Chondrocyte (in vitro differentiated cells): Measurements from ENCODE around the gene MTCH1. TPM values are rescaled to one million over a fixed set of nuclear protein-coding genes. Genes with fewer than 3 reads are reported as not detected.
"Not testable (repeated sequence)": the region's sequence is repeated elsewhere in the genome, so short reads cannot be mapped to it uniquely, and the experiment has no call there.

Experiments used
- DNase-seq: peaks from one replicate; pipeline ENCODE4 v3.0.0; 2021; ENCODE audit warnings: mixed read lengths, low spot score
- H3K27ac Mint-ChIP-seq: one replicate; pipeline ENCODE4 v1.8.0; 2021; ENCODE audit warnings: mild to moderate bottlenecking, moderate library complexity, mixed read lengths; ENCODE audit not compliant: unreplicated experiment
- H3K27me3 Mint-ChIP-seq: 2 replicates; pipeline ENCODE4 v1.8.0; 2021; ENCODE audit warnings: low read depth, mixed read lengths
- H3K36me3 Mint-ChIP-seq: 2 replicates; pipeline ENCODE4 v1.8.0; 2021; ENCODE audit warnings: low read depth, mixed read lengths
- H3K4me1 Mint-ChIP-seq: 2 replicates; pipeline ENCODE4 v1.8.0; 2021; ENCODE audit warnings: low read depth, mild to moderate bottlenecking, mixed read lengths
- H3K4me3 Mint-ChIP-seq: one replicate; pipeline ENCODE4 v1.8.0; 2021; ENCODE audit warnings: mild to moderate bottlenecking, moderate library complexity, mixed read lengths; ENCODE audit not compliant: unreplicated experiment
- H3K9me3 Mint-ChIP-seq: 2 replicates; pipeline ENCODE4 v1.8.0; 2021; ENCODE audit warnings: low read depth, mixed read lengths
- CTCF ChIP-seq: fragments of 200-600 bp; sonication (generic); IDR thresholded peaks from 2 replicates; pipeline ENCODE4 v1.5.0; 2021; ENCODE audit warnings: antibody characterized with exemption, mild to moderate bottlenecking, moderate library complexity
- total RNA-seq: library from RNA; stranded (reverse); gene quantifications from 3 replicates; pipeline ENCODE4 v1.2.1, GENCODE V29; 2021

MTCH1 gene
- total RNA-seq, 1 donor from 2014 or later, result 188 TPM

GRCh38 chr6:36940027-36940426 is 46.0 kb downstream of the MTCH1 start:
- no peak overlapping the region for H3K27ac Mint-ChIP-seq
- DNase-seq, result no peak
- H3K9me3 Mint-ChIP-seq, result no peaks in the 10 kb centered on the region
- no peaks in the 10 kb centered on the region for H3K36me3 Mint-ChIP-seq
- no peak for TF ChIP-seq CTCF
- H3K4me1 Mint-ChIP-seq, result peaks cover 40% of the 10 kb centered on the region
- H3K27me3 Mint-ChIP-seq, result peaks cover 1% of the 10 kb centered on the region
- no peak overlapping the region for H3K4me3 Mint-ChIP-seq

- Mint-ChIP-seq H3K4me1 (peaks cover 44% of the 10 kb centered on the region), H3K27ac (peak overlapping the region; percentile 77)
- not testable (repeated sequence) for DNase-seq, H3K27me3 Mint-ChIP-seq, H3K36me3 Mint-ChIP-seq, H3K4me3 Mint-ChIP-seq, H3K9me3 Mint-ChIP-seq
Measured at GRCh38 chr6:36939005-36939404, 47.0 kb downstream of the MTCH1 start.

GRCh38 chr6:36938536-36938935 is 47.5 kb downstream of the MTCH1 start:
- Mint-ChIP-seq H3K36me3 (no peaks in the 10 kb centered on the region), H3K27ac (peak overlapping the region; percentile 49), H3K27me3 (peaks cover 1% of the 10 kb centered on the region), H3K4me3 (no peak overlapping the region), H3K9me3 (no peaks in the 10 kb centered on the region), H3K4me1 (peaks cover 48% of the 10 kb centered on the region)
- no peak for DNase-seq
- no peak for TF ChIP-seq CTCF

GRCh38 chr6:36937896-36938295 is 48.1 kb downstream of the MTCH1 start:
- H3K27me3 Mint-ChIP-seq, result no peaks in the 10 kb centered on the region
- DNase-seq, result no peak
- H3K36me3 Mint-ChIP-seq, result no peaks in the 10 kb centered on the region
- peak overlapping the region; percentile 34 for H3K27ac Mint-ChIP-seq
- H3K9me3 Mint-ChIP-seq, result no peaks in the 10 kb centered on the region
- H3K4me1 Mint-ChIP-seq, result peaks cover 55% of the 10 kb centered on the region
- TF ChIP-seq CTCF, result no peak
- H3K4me3 Mint-ChIP-seq, result no peak overlapping the region

GRCh38 chr6:36936824-36937223 is 49.2 kb downstream of the MTCH1 start:
- no peak for TF ChIP-seq CTCF
- Mint-ChIP-seq H3K4me1 (peaks cover 64% of the 10 kb centered on the region), H3K9me3 (no peaks in the 10 kb centered on the region), H3K27me3 (no peaks in the 10 kb centered on the region), H3K4me3 (no peak overlapping the region), H3K27ac (peak overlapping the region; percentile 78), H3K36me3 (no peaks in the 10 kb centered on the region)
- no peak for DNase-seq

GRCh38 chr6:36934901-36935300 is 51.1 kb downstream of the MTCH1 start:
- H3K4me3 Mint-ChIP-seq, result no peak overlapping the region
- no peaks in the 10 kb centered on the region for H3K9me3 Mint-ChIP-seq
- no peak for TF ChIP-seq CTCF
- H3K4me1 Mint-ChIP-seq, result peaks cover 73% of the 10 kb centered on the region
- DNase-seq, result no peak
- H3K27me3 Mint-ChIP-seq, result no peaks in the 10 kb centered on the region
- H3K36me3 Mint-ChIP-seq, result no peaks in the 10 kb centered on the region
- H3K27ac Mint-ChIP-seq, result peak overlapping the region; percentile 76
